ENCODE results near the gene SLC9A8.

DNA sequence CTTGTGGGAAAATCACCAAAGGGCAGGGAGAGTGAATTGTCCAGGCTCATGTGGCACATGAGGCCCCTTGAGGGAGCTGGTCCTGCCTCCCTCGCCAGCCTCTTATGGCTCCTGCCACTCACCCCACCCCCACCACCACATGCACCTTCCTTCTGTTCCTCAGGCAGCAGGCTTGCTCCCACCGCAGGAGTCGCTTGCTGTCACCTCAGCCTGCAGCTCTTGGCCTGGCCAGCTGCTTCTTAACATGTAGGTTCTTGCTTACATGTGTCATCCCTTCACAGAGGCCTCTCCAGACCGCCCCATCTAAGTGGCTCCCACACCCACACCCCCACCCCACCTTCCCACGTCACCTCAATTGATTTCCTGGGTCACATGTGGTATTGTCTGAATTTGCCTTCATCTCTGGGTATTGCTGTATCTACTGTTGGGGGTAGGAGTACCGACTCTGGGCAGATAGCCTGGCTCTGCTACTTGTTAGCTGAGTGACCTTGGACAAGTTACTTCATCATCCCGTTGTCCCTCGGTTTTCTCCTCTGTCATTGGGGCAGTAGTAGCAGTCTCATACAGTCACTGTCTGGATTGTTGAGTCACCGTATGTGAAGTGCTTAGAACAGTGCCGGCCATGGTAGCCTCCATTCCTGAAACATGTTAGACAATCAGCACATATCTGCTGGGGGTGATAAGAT lies 41.7 kb downstream of the SLC9A8 start:
- TF ChIP-seq, protein P1, sequence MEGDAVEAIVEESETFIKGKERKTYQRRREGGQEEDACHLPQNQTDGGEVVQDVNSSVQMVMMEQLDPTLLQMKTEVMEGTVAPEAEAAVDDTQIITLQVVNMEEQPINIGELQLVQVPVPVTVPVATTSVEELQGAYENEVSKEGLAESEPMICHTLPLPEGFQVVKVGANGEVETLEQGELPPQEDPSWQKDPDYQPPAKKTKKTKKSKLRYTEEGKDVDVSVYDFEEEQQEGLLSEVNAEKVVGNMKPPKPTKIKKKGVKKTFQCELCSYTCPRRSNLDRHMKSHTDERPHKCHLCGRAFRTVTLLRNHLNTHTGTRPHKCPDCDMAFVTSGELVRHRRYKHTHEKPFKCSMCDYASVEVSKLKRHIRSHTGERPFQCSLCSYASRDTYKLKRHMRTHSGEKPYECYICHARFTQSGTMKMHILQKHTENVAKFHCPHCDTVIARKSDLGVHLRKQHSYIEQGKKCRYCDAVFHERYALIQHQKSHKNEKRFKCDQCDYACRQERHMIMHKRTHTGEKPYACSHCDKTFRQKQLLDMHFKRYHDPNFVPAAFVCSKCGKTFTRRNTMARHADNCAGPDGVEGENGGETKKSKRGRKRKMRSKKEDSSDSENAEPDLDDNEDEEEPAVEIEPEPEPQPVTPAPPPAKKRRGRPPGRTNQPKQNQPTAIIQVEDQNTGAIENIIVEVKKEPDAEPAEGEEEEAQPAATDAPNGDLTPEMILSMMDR (IDR thresholded peaks at IDR 0.05), result no peak
- TF ChIP-seq EZH2phosphoT487 (IDR thresholded peaks at IDR 0.05), result no peak
